Gastroesophageal sphincter (tissue), 4 donors: ENCODE measurements around the gene TBC1D8. TPM values are rescaled to one million over a fixed set of nuclear protein-coding genes. Genes with fewer than 3 reads are reported as not detected.

Source experiments
- ATAC-seq: fragments of 150-250 bp; one replicate; pipeline ENCODE4 v1.9.1; 2016; ENCODE audit warnings: mild to moderate bottlenecking, moderate library complexity
- H3K27ac ChIP-seq, 4 donors: fragments of 200-600 bp; sonication (generic) in 3 of 4; 1 replicate in 3 of 4; 2 replicates in 1 of 4; pipeline ENCODE4 v1.5.1; 2016 to 2019
- H3K27me3 ChIP-seq: fragments of 200-600 bp; sonication (generic); one replicate; pipeline ENCODE4 v1.5.1; 2019
- H3K36me3 ChIP-seq, 2 donors: fragments of 200-600 bp; sonication (generic); one replicate each; pipeline ENCODE4 v1.5.1; 2019; ENCODE audit warnings: control low read depth in 1 of 2
- H3K4me1 ChIP-seq, 3 donors: fragments of 200-600 bp; sonication (generic); 1 replicate in 2 of 3; 2 replicates in 1 of 3; pipeline ENCODE4 v1.5.1; 2016 to 2019; ENCODE audit warnings: control low read depth in 2 of 3
- H3K4me3 ChIP-seq, 2 donors: fragments of 200-600 bp; sonication (generic); one replicate each; pipeline ENCODE4 v1.5.1; 2019; ENCODE audit warnings: mild to moderate bottlenecking in 1 of 2, moderate library complexity in 1 of 2
- H3K9me3 ChIP-seq, 3 donors: fragments of 200-600 bp; sonication (generic); one replicate each; pipeline ENCODE4 v1.5.1; 2017 to 2019; ENCODE audit warnings: control low read depth in 2 of 3
- CTCF ChIP-seq, 4 experiments: fragments of 200-600 bp in 2 of 4; fragments of 450-650 bp in 2 of 4; sonication (generic) in 1 of 4; IDR thresholded peaks; one replicate each; pipeline ENCODE4 v1.5.1; 2017 to 2019; ENCODE audit warnings: antibody characterized with exemption in 4 of 4, mild to moderate bottlenecking in 2 of 4, moderate library complexity in 2 of 4
- EP300 ChIP-seq: sonication (generic); formaldehyde crosslinking; IDR thresholded peaks from one replicate; pipeline ENCODE4 v1.6.1; 2017; ENCODE audit warnings: antibody characterized with exemption, mild to moderate bottlenecking
- POLR2A ChIP-seq, 2 donors: fragments of 450-650 bp; IDR thresholded peaks; one replicate each; pipeline ENCODE4 v1.6.1; 2017; ENCODE audit warnings: antibody characterized with exemption in 2 of 2, mild to moderate bottlenecking in 2 of 2, moderate library complexity in 1 of 2
- POLR2AphosphoS5 ChIP-seq: sonication (generic); formaldehyde crosslinking; IDR thresholded peaks from one replicate; pipeline ENCODE4 v1.6.1; 2017; ENCODE audit warnings: antibody characterized with exemption
- WGBS, 2 donors: methylation state at CpG; one replicate each; pipeline ENCODE4 v1.1.5; 2018; ENCODE audit warnings: low coverage in 1 of 2; 5-methylcytosine and 5-hydroxymethylcytosine counted together
- total RNA-seq, 4 donors: library from RNA; depleted of rRNA; stranded (reverse); fragments of >200 nt; gene quantifications; one replicate each; pipeline ENCODE4 v1.1.0, GENCODE V29; 2016

Gene TBC1D8
- total RNA-seq, 4 donors from 2014 or later: 14.9 to 45.5 (median 32.6) TPM

- 80 to 100% methylated on average over 1 to 2 of the region's 12 CpGs for WGBS, 2 donors
- H3K4me1 ChIP-seq: peaks cover 0 to 23% (median 0%) of the 10 kb centered on the region in 3 donors
- no peaks in the 10 kb centered on the region for H3K9me3 ChIP-seq
- TF ChIP-seq CTCF (IDR thresholded peaks at IDR 0.05): no peak
- peak overlapping the region in 2 of 4 donors; percentile 31 to 53 for H3K27ac ChIP-seq
- peaks cover 0 to 37% of the 10 kb centered on the region in 2 donors for H3K36me3 ChIP-seq
- H3K27me3 ChIP-seq: no peaks in the 10 kb centered on the region
- no peak overlapping the region for H3K4me3 ChIP-seq
- ATAC-seq: no peak
Observed at GRCh38 chr2:100983201-100983600, 168.0 kb downstream of the TBC1D8 start.

GRCh38 chr2:100982431-100982861, 168.7 kb downstream of the TBC1D8 start:
- no peaks in the 10 kb centered on the region for H3K9me3 ChIP-seq
- no peak overlapping the region for H3K4me3 ChIP-seq
- no peaks in the 10 kb centered on the region for H3K27me3 ChIP-seq
- no peak for TF ChIP-seq EP300
- no peak for TF ChIP-seq CTCF (IDR thresholded peaks at IDR 0.05)
- no peak for TF ChIP-seq POLR2A (IDR thresholded peaks at IDR 0.05)
- no peak for TF ChIP-seq POLR2AphosphoS5
- peaks cover 0 to 34% of the 10 kb centered on the region in 2 donors for H3K36me3 ChIP-seq
- ATAC-seq: no peak
- peaks cover 0 to 28% (median 0%) of the 10 kb centered on the region in 3 donors for H3K4me1 ChIP-seq
- H3K27ac ChIP-seq: no peak overlapping the region
- WGBS, 2 donors: 68% methylated on average over 5 to 6 of the region's 8 CpGs

GRCh38 chr2:100981011-100981410, 170.2 kb downstream of the TBC1D8 start:
- Histone ChIP-seq H3K9me3 (no peaks in the 10 kb centered on the region), H3K27ac (no peak overlapping the region), H3K27me3 (no peaks in the 10 kb centered on the region), H3K4me3 (no peak overlapping the region), H3K36me3 (peaks cover 0 to 46% of the 10 kb centered on the region in 2 donors), H3K4me1 (peaks cover 0 to 28% (median 0%) of the 10 kb centered on the region in 3 donors)
- ATAC-seq: no peak
- TF ChIP-seq POLR2A (IDR thresholded peaks at IDR 0.05): no peak
- no peak for TF ChIP-seq POLR2AphosphoS5
- TF ChIP-seq CTCF (IDR thresholded peaks at IDR 0.05): no peak
- 72 to 92% methylated on average over 2 of the region's 2 CpGs for WGBS, 2 donors

- 90 to 99% methylated on average over 8 to 11 of the region's 12 CpGs for WGBS, 2 donors
- Histone ChIP-seq H3K27me3 (no peaks in the 10 kb centered on the region), H3K9me3 (no peaks in the 10 kb centered on the region), H3K4me3 (no peak overlapping the region), H3K4me1 (peaks cover 0 to 27% (median 0%) of the 10 kb centered on the region in 3 donors), H3K36me3 (peaks cover 0 to 56% of the 10 kb centered on the region in 2 donors), H3K27ac (peak overlapping the region in 3 of 4 donors; percentile 35 to 79 (median 59))
- ATAC-seq: no peak
- TF ChIP-seq CTCF (IDR thresholded peaks at IDR 0.05): no peak
- TF ChIP-seq EP300: no peak
- TF ChIP-seq POLR2AphosphoS5: no peak
- no peak for TF ChIP-seq POLR2A (IDR thresholded peaks at IDR 0.05)
Observed at GRCh38 chr2:100980046-100980445, 171.1 kb downstream of the TBC1D8 start.

- ATAC-seq: peak; percentile 89
- peak overlapping the region in 1 of 2 donors; percentile 6 for H3K4me3 ChIP-seq
- no peaks in the 10 kb centered on the region for H3K9me3 ChIP-seq
- H3K27ac ChIP-seq: peak overlapping the region; percentile 71 to 84 (median 80)
- peaks cover 0 to 69% of the 10 kb centered on the region in 2 donors for H3K36me3 ChIP-seq
- TF ChIP-seq POLR2AphosphoS5 (peak; percentile 88), POLR2A (IDR thresholded peaks at IDR 0.05) (no peak)
- no peaks in the 10 kb centered on the region for H3K27me3 ChIP-seq
- 57 to 59% methylated on average over 7 to 9 of the region's 16 CpGs for WGBS, 2 donors
- peaks cover 0 to 20% (median 0%) of the 10 kb centered on the region in 3 donors for H3K4me1 ChIP-seq
Observed at GRCh38 chr2:100978582-100979191, 172.5 kb downstream of the TBC1D8 start.
